GM12878 (cell line): ENCODE measurements around the gene SLC2A4RG. TPM values are rescaled to one million over a fixed set of nuclear protein-coding genes. Genes with fewer than 3 reads are reported as not detected.

Experiments
- ATAC-seq: fragments of 200-7000 bp; cut with Tn5 transposase; 3 replicates; pipeline ENCODE4 v1.9.1; 2020; ENCODE audit warnings: mild to moderate bottlenecking, moderate library complexity
- BruUV-seq: library from RNA; stranded (reverse); fragments of 400-500 nt; replicated peaks from 2 replicates; lab custom pipeline; 2021; lab: Mats Ljungman, UMichigan
- CTCF ChIA-PET: fragments of 300-600 bp; sonication (Branson Sonifier 250); formaldehyde crosslinking; extraction: SDS; loops from one replicate; lab custom pipeline; 2021; ENCODE audit warnings: inconsistent platforms; lab: Yijun Ruan, JAX
- POLR2A ChIA-PET: fragments of 350-600 bp; formaldehyde crosslinking; extraction: SDS; loops from one replicate; lab custom pipeline; 2021; ENCODE audit warnings: inconsistent platforms; lab: Charles Lee
- RAD21 ChIA-PET: fragments of 300-600 bp; sonication (Branson Sonifier 250); formaldehyde crosslinking; loops from one replicate; lab custom pipeline; 2023; ENCODE audit warnings: antibody characterized with exemption; ENCODE audit not compliant: unreplicated experiment; lab: Charles Lee
- SMC1A ChIA-PET: fragments of 300-600 bp; sonication (Branson Sonifier 250); formaldehyde crosslinking; loops from one replicate; lab custom pipeline; 2023; ENCODE audit not compliant: unreplicated experiment, uncharacterized antibody; lab: Charles Lee
- DNase-seq: peaks from one replicate; pipeline ENCODE4 v3.0.0-alpha.2; 2011; ENCODE audit warnings: low read depth, low spot score
- FAIRE-seq: peaks from 3 replicates; lab custom pipeline; 2011; peaks lifted over from hg19 to GRCh38; lab: Jason Lieb, UNC
- H2AFZ ChIP-seq: 2 replicates; pipeline ENCODE4 v1.6.0; 2011; ENCODE audit warnings: low read depth, low read length, control low read depth; ENCODE audit not compliant: control insufficient read depth
- H3K27ac ChIP-seq: 2 replicates; pipeline ENCODE4 v1.5.1; 2011; ENCODE audit warnings: control low read depth; ENCODE audit not compliant: control insufficient read depth, insufficient read depth
- H3K27me3 ChIP-seq, 2 experiments: replicated peaks in 1 of 2; 2 replicates each; pipeline versions ENCODE4 v1.6.0 to v1.6.1; 2011; ENCODE audit warnings: low read length in 1 of 2; ENCODE audit not compliant: control insufficient read depth in 2 of 2, insufficient read depth in 2 of 2
- H3K36me3 ChIP-seq, 2 experiments: 2 replicates each; pipeline ENCODE4 v1.5.1; 2011; ENCODE audit warnings: low read length in 1 of 2; ENCODE audit not compliant: control insufficient read depth in 2 of 2, insufficient read depth in 2 of 2
- H3K4me1 ChIP-seq: 2 replicates; pipeline ENCODE4 v1.6.1; 2011; ENCODE audit warnings: mild to moderate bottlenecking, low read length, moderate library complexity, mixed read lengths; ENCODE audit not compliant: control insufficient read depth, insufficient read depth
- H3K4me2 ChIP-seq: 2 replicates; pipeline ENCODE4 v1.6.0; 2011; ENCODE audit warnings: control low read depth; ENCODE audit not compliant: control insufficient read depth, insufficient read depth
- H3K4me3 ChIP-seq: fragments of 200-600 bp; sonication (generic); 2 replicates; pipeline ENCODE4 v1.5.1; 2016
- H3K79me2 ChIP-seq: 2 replicates; pipeline ENCODE4 v1.6.0; 2011; ENCODE audit warnings: low read length; ENCODE audit not compliant: control insufficient read depth, insufficient read depth
- H3K9ac ChIP-seq: 2 replicates; pipeline ENCODE4 v1.8.0; 2011; ENCODE audit warnings: low read length, control low read depth, mixed read lengths; ENCODE audit not compliant: control insufficient read depth, insufficient read depth
- H3K9me3 ChIP-seq: replicated peaks from 3 replicates; pipeline ENCODE4 v1.5.1; 2011; ENCODE audit warnings: mild to moderate bottlenecking, low read length; ENCODE audit not compliant: control insufficient read depth, insufficient read depth
- H4K20me1 ChIP-seq: 2 replicates; pipeline ENCODE4 v1.6.0; 2011; ENCODE audit not compliant: control insufficient read depth, insufficient read depth
- ASH2L ChIP-seq: fragments of 300-600, 200-600 bp; sonication (generic); IDR thresholded peaks from 2 replicates; pipeline ENCODE4 v1.6.1; 2017; ENCODE audit warnings: low read depth, mild to moderate bottlenecking, borderline replicate concordance
- CHD2 ChIP-seq: IDR thresholded peaks from 2 replicates; pipeline ENCODE4 v1.6.1; 2011; ENCODE audit warnings: low read depth, low read length, improper control_type of control experiment, borderline replicate concordance
- E2F8 ChIP-seq: fragments of 450-650 bp; IDR thresholded peaks from 2 replicates; pipeline ENCODE4 v1.6.1; 2018; ENCODE audit warnings: mild to moderate bottlenecking, low read depth, moderate library complexity; ENCODE audit not compliant: partially characterized antibody
- KDM1A ChIP-seq: fragments of 200-600 bp; sonication (generic); IDR thresholded peaks from 2 replicates; pipeline ENCODE4 v1.6.1; 2016; ENCODE audit warnings: borderline replicate concordance
- MXI1 ChIP-seq: fragments of 150-350 bp; IDR thresholded peaks from 2 replicates; pipeline ENCODE4 v1.6.1; 2011; ENCODE audit warnings: low read depth, mild to moderate bottlenecking, inconsistent platforms, low read length, improper control_type of control experiment
- PAX5 ChIP-seq: IDR thresholded peaks from 2 replicates; pipeline ENCODE4 v1.6.1; 2011; ENCODE audit warnings: low read depth, low read length, borderline replicate concordance
- PAX8 ChIP-seq: fragments of 450-650 bp; IDR thresholded peaks from 2 replicates; pipeline ENCODE4 v1.6.1; 2017; ENCODE audit warnings: mild to moderate bottlenecking, moderate library complexity
- PML ChIP-seq: IDR thresholded peaks from 2 replicates; pipeline ENCODE4 v1.6.1; 2012; ENCODE audit warnings: low read length, inconsistent platforms
- POLR2A ChIP-seq: IDR thresholded peaks from 2 replicates; pipeline ENCODE4 v1.6.1; 2011; ENCODE audit warnings: low read depth, mild to moderate bottlenecking, low read length
- POLR2AphosphoS2 ChIP-seq: IDR thresholded peaks from 2 replicates; pipeline ENCODE4 v1.6.1; 2011; ENCODE audit warnings: low read depth, mild to moderate bottlenecking, low read length, improper control_type of control experiment, moderate library complexity
- PRDM15 ChIP-seq: fragments of 450-650 bp; formaldehyde crosslinking; IDR thresholded peaks from 2 replicates; pipeline ENCODE4 v1.4.0; 2020; ENCODE audit warnings: mild to moderate bottlenecking, moderate library complexity
- RCOR1 ChIP-seq: conservative IDR thresholded peaks from 2 replicates; pipeline ENCODE4 v1.6.1; 2012; ENCODE audit warnings: low read depth, low read length, improper control_type of control experiment
- SREBF2 ChIP-seq: IDR thresholded peaks from 2 replicates; pipeline ENCODE4 v1.6.1; 2012; ENCODE audit warnings: mild to moderate bottlenecking, low read length
- ZBTB11 ChIP-seq: fragments of 450-650 bp; formaldehyde crosslinking; IDR thresholded peaks from 2 replicates; pipeline ENCODE4 v1.5.0; 2022; ENCODE audit warnings: mild to moderate bottlenecking, missing genetic modification characterization
- WGBS: methylation state at CpG from one replicate; pipeline ENCODE4 v1.1.6; 2016; ENCODE audit warnings: low lambda C conversion rate; ENCODE audit not compliant: insufficient replicate concordance, insufficient coverage; ENCODE audit errors: missing lambda C conversion rate; 5-methylcytosine and 5-hydroxymethylcytosine counted together
- in situ Hi-C: fragments of 300-500 bp; cut with MboI; formaldehyde crosslinking; loops from 9 replicates; pipeline ENCODE4 v1.14.3; 2018; ENCODE audit warnings: mixed read lengths
- intact Hi-C: fragments of 100-400 bp; cut with micrococcal nuclease; formaldehyde crosslinking; loops from one replicate; pipeline ENCODE4 v1.14.2; 2022; ENCODE audit not compliant: unreplicated experiment
- polyA plus RNA-seq, 11 experiments: library from polyadenylated mRNA; depleted of rRNA in 4 of 11; unstranded in 6 of 11; stranded (reverse) in 5 of 11; fragments of >200 nt; fragmentation: Nextera tagmentation in 4 of 11; fragmentation: Illumina TruSeq in 1 of 11; extraction: Ambion mirVana in 4 of 11; extraction: Trizol in 1 of 11; gene quantifications; 1 replicate in 1 of 11; 2 replicates in 10 of 11; pipeline versions ENCODE4 v1.2.1 to v1.2.3, GENCODE V29; 2011 to 2016; ENCODE audit warnings: inconsistent platforms in 2 of 11, missing spikeins in 2 of 11, low read depth in 1 of 11
- total RNA-seq, 4 experiments: library from RNA; depleted of rRNA in 3 of 4; stranded (reverse); fragments of >200 nt in 3 of 4; fragmentation: Illumina TruSeq in 1 of 4; extraction: Trizol in 1 of 4; gene quantifications; 2 replicates each; pipeline versions ENCODE4 v1.2.1 to v1.2.3, GENCODE V29; 2013 to 2021

SLC2A4RG gene
- total and polyA plus RNA-seq, 10 of the 15 experiments (the other 5 are each of a cell fraction or from before 2014, with no cell fraction given), result 0.34 to 65.9 (median 13.3) TPM

GRCh38 chr20:63767456-63767855 is 27.9 kb downstream of the SLC2A4RG start:
- ChIA-PET POLR2A (interaction anchor here (0.7 kb wide), 1 partner anchor 14 kb away, joined by 6 read pairs; no protein-coding TSS in a partner anchor), CTCF (no interaction called here), RAD21 (no interaction called here), SMC1A (no interaction called here)
- no peaks in the 10 kb centered on the region for H3K9me3 ChIP-seq
- H2AFZ ChIP-seq, result no peak overlapping the region
- H3K4me2 ChIP-seq, result no peak overlapping the region
- H4K20me1 ChIP-seq, result no peaks in the 10 kb centered on the region
- no peak overlapping the region for H3K9ac ChIP-seq
- BruUV-seq, result no TSS peak
- in situ Hi-C loops (no loop called here), intact Hi-C loops (no loop called here)
- H3K27ac ChIP-seq, result no peak overlapping the region
- 53% methylated on average over 18 of the region's 18 CpGs for WGBS
- H3K4me3 ChIP-seq, result no peak overlapping the region
- ATAC-seq (no peak), DNase-seq (no peak), FAIRE-seq (no peak)
- no peaks in the 10 kb centered on the region for H3K79me2 ChIP-seq
- no peaks in the 10 kb centered on the region for H3K36me3 ChIP-seq
- no peaks in the 10 kb centered on the region for H3K27me3 ChIP-seq
- H3K4me1 ChIP-seq, result no peaks in the 10 kb centered on the region
- TF ChIP-seq KDM1A (no peak), CHD2 (no peak), PRDM15 (CRISPR knock-in tag) (no peak), MXI1 (no peak), PAX5 (no peak), ASH2L (no peak), ZBTB11 (CRISPR knock-in tag) (no peak), RCOR1 (no peak), POLR2AphosphoS2 (no peak), PAX8 (no peak), E2F8 (no peak), SREBF2 (no peak), PML (no peak), POLR2A (no peak)
